ENCODE results near the gene MET. TPM values are rescaled to one million over a fixed set of nuclear protein-coding genes. Genes with fewer than 3 reads are reported as not detected.
"Not testable (repeated sequence)": the region's sequence is repeated elsewhere in the genome, so short reads cannot be mapped to it uniquely, and the experiment has no call there.

MET gene
- total and polyA plus RNA-seq, 7 experiments from 2014 or later: 0.19 to 1.0 (median 0.73) TPM; not detected in 4

- Mint-ChIP-seq H3K4me1 (peaks cover 0 to 1% (median 0%) of the 10 kb centered on the region in 7 donors), H3K9me3 (peaks cover 0 to 1% (median 0%) of the 10 kb centered on the region in 11 donors), H3K36me3 (no peaks in the 10 kb centered on the region), H3K4me3 (no peak overlapping the region), H3K27ac (no peak overlapping the region), H3K27me3 (peaks cover 0 to 18% (median 7%) of the 10 kb centered on the region in 5 donors)
- Histone ChIP-seq H3K4me3 (ENCODE audit: low read length) (no peak overlapping the region), H3K27ac (ENCODE audit: low read depth, low read length) (no peak overlapping the region), H3K4me1 (ENCODE audit: control insufficient read depth in 2 of 2, insufficient read depth in 2 of 2, low read length in 2 of 2) (no peaks in the 10 kb centered on the region), H3K9me3 (ENCODE audit: control insufficient read depth in 2 of 3, low read length in 3 of 3) (no peaks in the 10 kb centered on the region), H3K27me3 (ENCODE audit: control insufficient read depth in 2 of 2, insufficient read depth in 2 of 2, low read length in 2 of 2) (no peaks in the 10 kb centered on the region), H3K36me3 (ENCODE audit: control insufficient read depth in 2 of 3, insufficient read depth in 3 of 3, low read length in 3 of 3) (no peaks in the 10 kb centered on the region)
- POLR2A ChIA-PET: no interaction called here
- intact Hi-C loops (cut with micrococcal nuclease): no loop called here
- CTCF ChIA-PET: no interaction called here
- ATAC-seq: no peak
- DNase-seq: no peak
Measured at GRCh38 chr7:116717137-116717536, 45.1 kb downstream of the MET start.

GRCh38 chr7:116723959-116724529 is 52.0 kb downstream of the MET start:
- H3K27me3 ChIP-seq (ENCODE audit: control insufficient read depth in 2 of 2, insufficient read depth in 2 of 2, low read length in 2 of 2); H3K4me1 ChIP-seq (ENCODE audit: control insufficient read depth in 2 of 2, insufficient read depth in 2 of 2, low read length in 2 of 2); H3K4me3 ChIP-seq (ENCODE audit: low read length); ATAC-seq; H3K9me3 ChIP-seq (ENCODE audit: control insufficient read depth in 2 of 3, low read length in 3 of 3); H3K27ac ChIP-seq (ENCODE audit: low read depth, low read length); CTCF ChIA-PET; DNase-seq; POLR2A ChIA-PET; H3K36me3 ChIP-seq (ENCODE audit: control insufficient read depth in 2 of 3, insufficient read depth in 3 of 3, low read length in 3 of 3); intact Hi-C loops (cut with micrococcal nuclease); H3K36me3 Mint-ChIP-seq; H3K9me3 Mint-ChIP-seq; H3K4me3 Mint-ChIP-seq; H3K27ac Mint-ChIP-seq; H3K27me3 Mint-ChIP-seq; H3K4me1 Mint-ChIP-seq: not testable (repeated sequence)

- no peaks in the 10 kb centered on the region for H3K4me1 ChIP-seq (ENCODE audit: control insufficient read depth in 2 of 2, insufficient read depth in 2 of 2, low read length in 2 of 2)
- H3K36me3 Mint-ChIP-seq: no peaks in the 10 kb centered on the region
- no peaks in the 10 kb centered on the region for H3K4me1 Mint-ChIP-seq
- H3K36me3 ChIP-seq (ENCODE audit: control insufficient read depth in 2 of 3, insufficient read depth in 3 of 3, low read length in 3 of 3): no peaks in the 10 kb centered on the region
- H3K27ac Mint-ChIP-seq: no peak overlapping the region
- intact Hi-C loops (cut with micrococcal nuclease): no loop called here
- H3K4me3 ChIP-seq (ENCODE audit: low read length): no peak overlapping the region
- peaks cover 0 to 2% (median 0%) of the 10 kb centered on the region in 11 donors for H3K9me3 Mint-ChIP-seq
- ChIA-PET CTCF (no interaction called here), POLR2A (no interaction called here)
- peaks cover 0 to 12% (median 5%) of the 10 kb centered on the region in 5 donors for H3K27me3 Mint-ChIP-seq
- H3K27ac ChIP-seq (ENCODE audit: low read depth, low read length): no peak overlapping the region
- H3K4me3 Mint-ChIP-seq: no peak overlapping the region
- no peak for DNase-seq
- ATAC-seq: no peak
- H3K27me3 ChIP-seq (ENCODE audit: control insufficient read depth in 2 of 2, insufficient read depth in 2 of 2, low read length in 2 of 2): no peaks in the 10 kb centered on the region
- no peaks in the 10 kb centered on the region for H3K9me3 ChIP-seq (ENCODE audit: control insufficient read depth in 2 of 3, low read length in 3 of 3)
Measured at GRCh38 chr7:116724560-116725231, 52.7 kb downstream of the MET start.

- Mint-ChIP-seq H3K4me3 (no peak overlapping the region), H3K36me3 (no peaks in the 10 kb centered on the region), H3K27ac (no peak overlapping the region), H3K9me3 (peaks cover 0 to 2% (median 0%) of the 10 kb centered on the region in 11 donors), H3K27me3 (peaks cover 5 to 23% (median 8%) of the 10 kb centered on the region in 5 donors), H3K4me1 (no peaks in the 10 kb centered on the region)
- H3K9me3 ChIP-seq (ENCODE audit: control insufficient read depth in 2 of 3, low read length in 3 of 3): no peaks in the 10 kb centered on the region
- POLR2A ChIA-PET: no interaction called here
- ATAC-seq (no peak), DNase-seq (no peak)
- H3K27me3 ChIP-seq (ENCODE audit: control insufficient read depth in 2 of 2, insufficient read depth in 2 of 2, low read length in 2 of 2): no peaks in the 10 kb centered on the region
- CTCF ChIA-PET: no interaction called here
- H3K36me3 ChIP-seq (ENCODE audit: control insufficient read depth in 2 of 3, insufficient read depth in 3 of 3, low read length in 3 of 3): no peaks in the 10 kb centered on the region
- intact Hi-C loops (cut with micrococcal nuclease): no loop called here
- no peaks in the 10 kb centered on the region for H3K4me1 ChIP-seq (ENCODE audit: control insufficient read depth in 2 of 2, insufficient read depth in 2 of 2, low read length in 2 of 2)
- no peak overlapping the region for H3K4me3 ChIP-seq (ENCODE audit: low read length)
- H3K27ac ChIP-seq (ENCODE audit: low read depth, low read length): no peak overlapping the region
Measured at GRCh38 chr7:116726149-116726548, 54.2 kb downstream of the MET start.

GRCh38 chr7:116726713-116727431 is 54.9 kb downstream of the MET start:
- Histone ChIP-seq H3K27ac (ENCODE audit: low read depth, low read length) (no peak overlapping the region), H3K9me3 (ENCODE audit: control insufficient read depth in 2 of 3, low read length in 3 of 3) (no peaks in the 10 kb centered on the region), H3K4me3 (ENCODE audit: low read length) (no peak overlapping the region), H3K36me3 (ENCODE audit: control insufficient read depth in 2 of 3, insufficient read depth in 3 of 3, low read length in 3 of 3) (no peaks in the 10 kb centered on the region), H3K4me1 (ENCODE audit: control insufficient read depth in 2 of 2, insufficient read depth in 2 of 2, low read length in 2 of 2) (no peaks in the 10 kb centered on the region), H3K27me3 (ENCODE audit: control insufficient read depth in 2 of 2, insufficient read depth in 2 of 2, low read length in 2 of 2) (no peaks in the 10 kb centered on the region)
- Mint-ChIP-seq H3K9me3 (peaks cover 0 to 2% (median 0%) of the 10 kb centered on the region in 11 donors), H3K36me3 (no peaks in the 10 kb centered on the region), H3K4me3 (no peak overlapping the region), H3K4me1 (no peaks in the 10 kb centered on the region), H3K27me3 (peaks cover 5 to 23% (median 8%) of the 10 kb centered on the region in 5 donors), H3K27ac (no peak overlapping the region)
- no peak for DNase-seq
- ChIA-PET POLR2A (no interaction called here), CTCF (no interaction called here)
- no peak for ATAC-seq
- intact Hi-C loops (cut with micrococcal nuclease): no loop called here

- no peak overlapping the region for H3K27ac Mint-ChIP-seq
- CTCF ChIA-PET: no interaction called here
- POLR2A ChIA-PET: no interaction called here
- ATAC-seq: no peak
- peaks cover 5 to 23% (median 8%) of the 10 kb centered on the region in 5 donors for H3K27me3 Mint-ChIP-seq
- no peak overlapping the region for H3K4me3 Mint-ChIP-seq
- no peaks in the 10 kb centered on the region for H3K4me1 ChIP-seq (ENCODE audit: control insufficient read depth in 2 of 2, insufficient read depth in 2 of 2, low read length in 2 of 2)
- H3K27me3 ChIP-seq (ENCODE audit: control insufficient read depth in 2 of 2, insufficient read depth in 2 of 2, low read length in 2 of 2): no peaks in the 10 kb centered on the region
- intact Hi-C loops (cut with micrococcal nuclease): no loop called here
- no peak overlapping the region for H3K27ac ChIP-seq (ENCODE audit: low read depth, low read length)
- no peaks in the 10 kb centered on the region for H3K4me1 Mint-ChIP-seq
- H3K36me3 Mint-ChIP-seq: no peaks in the 10 kb centered on the region
- DNase-seq: no peak
- H3K9me3 Mint-ChIP-seq: peaks cover 0 to 2% (median 0%) of the 10 kb centered on the region in 11 donors
- H3K36me3 ChIP-seq (ENCODE audit: control insufficient read depth in 2 of 3, insufficient read depth in 3 of 3, low read length in 3 of 3): no peaks in the 10 kb centered on the region
- H3K4me3 ChIP-seq (ENCODE audit: low read length): no peak overlapping the region
- H3K9me3 ChIP-seq (ENCODE audit: control insufficient read depth in 2 of 3, low read length in 3 of 3): no peaks in the 10 kb centered on the region
Measured at GRCh38 chr7:116727432-116728009, 55.5 kb downstream of the MET start.

Measured in naive thymus-derived CD4-positive, alpha-beta T cell (primary cell).